AG10803 (cell line): Measurements from ENCODE around the gene ENO3.

ENCODE experiments used
- DNase-seq: peaks from one replicate; pipeline ENCODE4 v3.0.0; 2010; ENCODE audit warnings: low read depth
- H3K4me3 ChIP-seq: 2 replicates; pipeline ENCODE4 v1.5.1; 2011; ENCODE audit warnings: mild to moderate bottlenecking, low read length, control low read depth
- CTCF ChIP-seq: conservative IDR thresholded peaks from 2 replicates; pipeline ENCODE4 v1.5.1; 2011; ENCODE audit warnings: mild to moderate bottlenecking, low read length, control low read depth, inconsistent platforms

The ENO3 gene

GRCh38 chr17:4980644-4981216, 29.8 kb downstream of the ENO3 start:
- no peak overlapping the region for H3K4me3 ChIP-seq
- peak; percentile 74 for TF ChIP-seq CTCF
- DNase-seq = peak; percentile 46

- no peak overlapping the region for H3K4me3 ChIP-seq
- no peak for DNase-seq
- TF ChIP-seq CTCF = no peak
Measured at GRCh38 chr17:4982305-4982704, 31.4 kb downstream of the ENO3 start.

- DNase-seq = no peak
- peak overlapping the region; percentile 86 for H3K4me3 ChIP-seq
- TF ChIP-seq CTCF = no peak
Measured at GRCh38 chr17:4986403-4986802, 35.5 kb downstream of the ENO3 start.

GRCh38 chr17:4986951-4987766, 36.2 kb downstream of the ENO3 start, which contains the start of gene CAMTA2:
CAMTA2 (minus strand) TSS chr17:4987675; CDS start chr17:4986222, 1,453 bp downstream.
- peak within 1 kb of the TSS; percentile 86 for H3K4me3 ChIP-seq
- TF ChIP-seq CTCF = peak; percentile 52
- DNase-seq = peak; percentile 61

GRCh38 chr17:4987767-4988567, 37.0 kb downstream of the ENO3 start:
- no peak for TF ChIP-seq CTCF
- H3K4me3 ChIP-seq = peak overlapping the region; percentile 86
- DNase-seq = no peak

- no peak overlapping the region for H3K4me3 ChIP-seq
- no peak for DNase-seq
- no peak for TF ChIP-seq CTCF
Measured at GRCh38 chr17:4994081-4994595, 43.2 kb downstream of the ENO3 start.
